HG03280 (cell line): Measurements from ENCODE around the gene PKMYT1.
A peak's percentile ranks its signal among the peaks of the same experiment; 100 is the strongest.

Experiments
- ATAC-seq: cut with Tn5 transposase; IDR thresholded peaks from one replicate; pipeline ENCODE4 v1.9.1; 2021; ENCODE audit warnings: mild to moderate bottlenecking, moderate library complexity; ENCODE audit not compliant: unreplicated experiment

Gene PKMYT1

GRCh38 chr16:2975161-2975795, 5.0 kb downstream of the PKMYT1 start:
- ATAC-seq: no peak

GRCh38 chr16:2974319-2975056, 5.8 kb downstream of the PKMYT1 start:
- no peak for ATAC-seq

DNA sequence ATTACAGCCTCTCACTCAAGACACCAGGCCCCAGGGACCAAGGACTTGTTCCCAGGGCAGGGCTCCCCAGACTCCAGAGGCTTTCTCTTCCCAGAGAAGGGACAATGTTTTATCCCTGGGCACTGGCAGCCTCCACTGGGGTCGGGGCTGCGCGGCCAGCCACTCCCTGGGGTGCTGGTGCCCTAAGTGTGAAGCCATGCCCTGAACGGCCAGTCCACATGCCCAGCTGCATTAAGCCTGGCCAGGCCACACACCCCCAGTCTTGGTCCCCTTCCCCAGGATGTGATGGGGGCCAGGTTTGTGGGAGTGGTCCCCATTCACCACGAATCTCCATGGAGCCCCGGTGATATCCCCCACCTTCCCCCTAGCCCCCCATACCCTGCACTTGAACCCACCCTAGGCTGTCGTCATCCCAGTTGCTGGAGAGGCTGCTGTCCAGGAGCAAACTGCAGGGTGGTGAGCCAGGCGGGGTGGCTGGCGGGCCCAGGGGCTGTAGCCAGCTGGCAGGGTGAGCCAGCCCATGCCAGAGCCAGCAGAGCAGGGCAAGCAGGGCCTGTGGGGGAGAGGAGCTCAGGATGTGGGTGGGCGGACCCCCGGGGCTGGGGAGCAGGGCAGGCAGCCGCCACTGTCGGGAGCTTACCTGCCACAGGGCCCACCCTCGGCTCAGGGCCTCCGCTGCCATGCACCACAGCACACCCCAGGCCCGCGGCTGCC, 6.5 kb downstream of the PKMYT1 start:
- no peak for ATAC-seq

DNA sequence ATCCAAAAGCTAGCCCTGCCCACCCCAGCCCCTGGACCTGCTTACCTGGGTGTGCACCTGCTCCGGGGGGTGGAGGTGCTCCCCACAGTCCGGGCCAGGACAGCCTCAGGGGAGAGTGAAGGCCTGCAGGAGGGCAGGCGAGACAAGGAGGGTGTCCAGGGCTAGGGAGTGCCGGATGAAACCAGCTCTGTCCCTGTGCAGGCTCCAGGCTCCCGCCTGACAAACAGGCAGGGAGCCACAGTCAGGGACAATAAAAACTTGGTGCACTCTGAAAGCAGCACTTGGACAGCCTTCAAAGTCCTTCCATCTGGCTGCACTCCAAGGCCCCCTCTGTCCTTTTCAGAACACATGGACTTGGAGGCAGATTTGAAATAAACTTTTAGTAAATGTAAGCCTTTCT, 7.2 kb downstream of the PKMYT1 start:
- no peak for ATAC-seq

DNA sequence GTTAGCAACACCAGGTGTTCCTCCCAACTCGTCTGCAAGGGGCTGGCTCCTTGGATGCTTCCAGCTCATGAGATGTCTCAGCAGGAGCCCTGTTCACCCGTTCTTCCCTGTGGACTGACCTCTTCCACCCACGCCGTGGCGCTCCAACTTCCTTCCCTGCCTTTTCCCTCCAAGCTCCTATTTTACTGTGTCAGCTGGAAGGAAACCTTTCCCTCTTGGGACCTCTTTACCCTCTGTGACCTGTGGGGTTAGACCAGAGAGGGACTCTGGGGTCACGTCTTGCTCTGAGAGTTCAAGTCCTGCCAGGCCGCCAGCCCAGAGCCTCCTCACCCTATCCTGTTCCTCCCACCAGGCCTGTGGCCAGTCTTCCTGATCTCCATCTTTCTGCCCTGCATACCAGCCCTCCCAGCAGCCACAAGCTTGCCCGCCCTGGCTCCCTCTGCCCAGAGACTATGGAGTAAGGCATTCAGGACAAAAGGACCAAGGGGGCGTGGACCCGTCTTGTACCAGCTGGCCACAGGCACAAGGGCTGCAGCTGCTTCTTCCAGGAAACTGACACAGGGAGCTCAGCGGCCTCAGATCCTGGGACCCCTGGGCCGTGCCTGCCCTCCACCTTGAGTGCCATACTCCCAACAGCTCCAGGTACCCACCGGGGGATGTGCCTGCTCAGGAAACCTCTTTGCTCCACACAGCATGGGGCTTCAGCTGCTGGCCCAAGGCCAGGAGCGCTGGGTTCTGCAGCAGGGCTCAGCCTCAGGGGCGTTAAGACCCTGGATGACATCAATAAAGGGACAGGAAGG, 8.1 kb downstream of the PKMYT1 start:
- no peak for ATAC-seq

DNA sequence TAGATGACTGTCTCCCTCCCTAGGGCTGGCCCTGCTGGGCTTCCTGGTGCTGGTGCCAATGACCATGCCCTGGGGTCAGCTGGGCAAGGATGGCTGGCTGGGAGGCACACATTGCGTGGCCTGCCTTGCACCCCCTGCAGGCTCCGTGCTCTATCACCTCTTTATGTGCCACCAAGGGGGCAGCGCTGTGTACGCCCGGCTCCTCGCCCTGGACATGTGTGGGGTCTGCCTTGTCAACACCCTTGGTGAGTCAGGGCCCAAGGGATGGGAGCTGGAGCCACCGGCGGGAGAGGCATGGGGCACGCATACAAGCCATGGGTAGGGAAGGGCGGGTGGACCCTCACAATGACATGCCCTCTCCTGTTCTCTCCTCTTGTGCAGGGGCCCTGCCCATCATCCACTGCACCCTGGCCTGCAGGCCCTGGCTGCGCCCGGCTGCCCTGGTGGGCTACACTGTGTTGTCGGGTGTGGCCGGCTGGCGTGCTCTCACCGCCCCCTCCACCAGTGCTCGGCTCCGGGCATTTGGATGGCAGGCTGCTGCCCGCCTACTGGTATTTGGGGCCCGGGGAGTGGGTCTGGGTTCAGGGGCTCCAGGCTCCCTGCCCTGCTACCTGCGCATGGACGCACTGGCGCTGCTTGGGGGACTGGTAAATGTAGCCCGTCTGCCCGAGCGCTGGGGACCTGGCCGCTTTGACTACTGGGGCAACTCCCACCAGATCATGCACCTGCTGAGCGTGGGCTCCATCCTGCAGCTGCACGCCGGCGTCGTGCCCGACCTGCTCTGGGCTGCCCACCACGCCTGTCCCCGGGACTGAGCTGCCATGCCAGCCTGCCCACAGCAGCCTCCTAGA, 8.9 kb downstream of the PKMYT1 start:
- no peak for ATAC-seq

DNA sequence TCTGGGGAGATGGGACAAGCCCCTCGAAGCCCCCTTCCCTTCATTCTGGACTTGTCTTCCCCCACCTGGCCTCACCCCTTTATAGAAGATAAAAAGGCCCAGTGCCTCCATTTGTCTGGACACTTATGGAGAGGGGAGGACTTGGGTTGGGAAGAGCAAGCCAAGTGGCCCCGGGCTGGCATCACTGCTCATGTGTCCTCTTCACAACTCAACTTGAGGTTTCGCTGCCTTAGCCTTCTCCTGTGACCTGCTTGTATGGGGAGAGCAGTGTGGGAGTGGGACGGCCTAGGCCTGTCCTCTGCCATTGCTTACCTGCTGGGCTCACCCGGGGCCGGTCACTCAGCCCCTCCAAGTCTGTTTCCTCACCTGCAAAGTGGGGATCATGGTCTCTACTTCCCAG, 9.7 kb downstream of the PKMYT1 start:
- no peak for ATAC-seq

- ATAC-seq: peak; percentile 35
These were observed 10.4 kb downstream of the PKMYT1 start for GRCh38 chr16:2969545-2970521.

DNA sequence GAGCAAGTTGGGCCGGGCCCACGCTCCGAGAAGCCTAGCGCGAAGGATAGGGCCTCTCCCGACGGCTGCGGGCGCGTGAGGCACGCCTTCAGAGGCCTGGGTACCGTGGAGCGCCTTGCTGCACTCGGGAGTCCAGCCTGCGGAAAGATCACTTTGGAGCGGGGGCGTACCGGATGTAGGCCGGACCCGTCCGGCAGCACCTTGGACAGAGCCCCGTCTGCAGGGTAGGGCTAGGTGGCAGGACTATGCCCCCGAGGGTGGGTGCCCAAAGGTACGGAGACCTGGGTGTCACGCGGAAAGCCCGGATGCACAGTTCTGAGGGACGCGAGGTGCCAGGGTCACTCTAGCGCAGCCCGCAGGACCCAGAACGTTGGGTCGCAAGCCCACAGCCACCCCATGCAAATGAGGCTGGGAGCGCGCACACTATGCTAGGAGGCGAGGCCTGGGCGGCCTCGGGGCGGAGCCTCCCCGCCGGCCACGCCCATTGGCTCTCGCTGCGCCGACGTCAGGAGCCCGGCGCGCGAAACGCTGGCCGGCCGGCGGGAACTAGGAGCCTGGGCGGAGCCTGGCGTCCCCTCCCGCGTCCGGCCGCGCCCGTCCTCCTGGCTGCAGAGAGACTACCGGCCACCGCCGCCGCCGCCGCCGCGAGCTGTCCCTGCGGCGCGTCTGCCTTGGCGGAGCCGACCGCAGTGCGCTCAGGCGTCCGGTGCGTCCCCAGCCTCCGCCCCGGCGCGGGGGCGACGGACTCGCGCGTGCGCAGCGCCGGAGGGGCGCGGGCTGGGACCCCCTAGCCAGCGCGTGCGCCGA, 11.3 kb downstream of the PKMYT1 start, which contains the start of gene PAQR4:
TSS of gene PAQR4 (plus strand) at position 611 of the 807 bp plus-strand sequence. CDS start 327 bp downstream, outside the sequence.
- peak; percentile 80 for ATAC-seq

- no peak for ATAC-seq
These were observed 11.9 kb downstream of the PKMYT1 start for GRCh38 chr16:2968368-2968737.

DNA sequence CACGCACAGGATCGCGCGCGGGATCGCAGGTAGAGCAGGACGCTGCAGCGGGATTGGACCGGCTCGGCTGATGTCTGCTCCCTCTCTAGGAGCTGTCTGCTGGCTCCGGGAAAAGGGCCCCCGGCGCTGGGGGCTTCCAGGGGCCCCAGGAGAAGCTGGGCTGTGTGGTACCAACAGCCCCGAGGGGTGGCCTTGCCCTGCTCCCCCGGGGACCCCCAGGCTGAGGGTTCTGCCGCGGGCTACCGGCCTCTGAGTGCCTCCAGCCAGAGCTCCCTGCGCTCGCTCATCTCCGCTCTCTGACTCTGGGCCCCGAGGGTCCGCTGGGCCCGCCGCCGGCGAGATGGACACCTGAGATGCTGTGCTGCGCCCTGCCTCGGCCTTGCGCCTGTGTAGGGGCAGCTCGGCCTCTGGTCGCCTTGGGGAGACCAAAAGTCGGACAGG, 12.5 kb downstream of the PKMYT1 start:
- no peak for ATAC-seq

GRCh38 chr16:2967211-2967631, 13.0 kb downstream of the PKMYT1 start:
- no peak for ATAC-seq

GRCh38 chr16:2966808-2967191, 13.4 kb downstream of the PKMYT1 start:
- no peak for ATAC-seq

DNA sequence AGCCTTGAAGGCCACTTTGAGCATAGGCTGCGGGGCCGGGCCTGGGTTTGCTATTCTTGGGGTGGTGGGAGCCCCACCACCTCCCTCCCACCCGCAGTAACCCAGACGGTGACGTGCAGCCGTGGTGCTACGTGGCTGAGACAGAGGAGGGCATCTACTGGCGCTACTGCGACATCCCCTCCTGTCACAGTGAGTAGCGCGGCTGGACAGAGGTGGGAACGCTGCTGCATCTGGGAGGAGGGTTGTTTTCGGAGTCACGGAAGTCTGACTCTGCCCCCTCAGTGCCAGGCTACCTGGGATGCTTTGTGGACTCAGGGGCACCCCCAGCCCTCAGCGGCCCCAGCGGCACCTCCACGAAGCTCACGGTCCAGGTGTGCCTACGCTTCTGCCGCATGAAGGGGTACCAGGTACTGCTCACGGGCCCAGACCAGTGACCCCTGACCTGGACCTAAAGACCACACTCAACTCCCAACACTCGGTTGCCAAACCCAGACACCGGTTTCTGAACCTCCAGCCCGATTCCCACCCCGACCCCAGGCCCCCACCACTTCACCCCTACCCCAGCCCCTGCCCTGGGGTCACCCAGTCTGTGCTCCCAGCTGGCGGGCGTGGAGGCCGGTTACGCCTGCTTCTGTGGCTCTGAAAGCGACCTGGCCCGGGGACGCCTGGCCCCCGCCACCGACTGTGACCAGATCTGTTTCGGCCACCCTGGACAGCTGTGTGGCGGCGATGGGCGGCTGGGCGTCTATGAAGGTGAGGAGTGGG, 14.0 kb downstream of the PKMYT1 start:
- no peak for ATAC-seq

DNA sequence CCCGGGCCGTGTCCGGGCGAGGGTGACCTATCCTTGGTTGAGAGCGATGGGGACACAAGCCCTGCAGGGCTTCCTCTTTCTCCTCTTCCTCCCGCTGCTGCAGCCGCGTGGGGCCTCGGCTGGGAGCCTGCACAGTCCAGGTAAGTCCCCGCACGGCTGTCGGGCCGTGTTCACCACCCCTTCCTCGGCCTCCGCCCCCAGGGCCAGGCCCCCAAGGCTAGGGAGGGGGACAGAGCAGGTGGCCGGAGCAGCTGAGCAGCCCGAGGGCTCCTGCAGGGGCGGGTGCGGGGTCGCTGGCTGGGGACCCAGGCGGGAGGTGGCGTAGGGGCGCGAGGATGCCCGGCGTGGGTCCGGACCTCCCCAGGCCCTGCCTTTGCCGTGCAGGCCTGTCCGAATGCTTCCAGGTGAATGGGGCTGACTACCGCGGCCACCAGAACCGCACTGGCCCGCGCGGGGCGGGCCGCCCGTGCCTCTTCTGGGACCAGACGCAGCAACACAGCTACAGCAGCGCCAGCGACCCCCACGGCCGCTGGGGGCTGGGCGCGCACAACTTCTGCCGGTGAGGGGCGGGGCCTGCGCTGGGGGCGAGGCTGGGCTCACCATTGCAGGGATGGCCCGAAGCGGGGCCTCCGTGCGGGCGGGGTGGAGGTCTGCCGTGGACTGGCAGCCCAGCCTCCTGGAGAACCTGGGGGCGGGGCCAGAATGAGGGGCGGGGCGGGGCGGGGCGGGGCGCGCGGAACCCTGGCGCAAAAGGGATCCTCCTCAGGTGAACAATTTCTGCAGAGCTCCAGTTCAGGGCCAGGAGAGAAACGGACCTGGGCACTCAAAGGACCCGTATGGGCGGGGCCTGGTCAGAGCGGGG, 15.5 kb downstream of the PKMYT1 start:
- no peak for ATAC-seq

DNA sequence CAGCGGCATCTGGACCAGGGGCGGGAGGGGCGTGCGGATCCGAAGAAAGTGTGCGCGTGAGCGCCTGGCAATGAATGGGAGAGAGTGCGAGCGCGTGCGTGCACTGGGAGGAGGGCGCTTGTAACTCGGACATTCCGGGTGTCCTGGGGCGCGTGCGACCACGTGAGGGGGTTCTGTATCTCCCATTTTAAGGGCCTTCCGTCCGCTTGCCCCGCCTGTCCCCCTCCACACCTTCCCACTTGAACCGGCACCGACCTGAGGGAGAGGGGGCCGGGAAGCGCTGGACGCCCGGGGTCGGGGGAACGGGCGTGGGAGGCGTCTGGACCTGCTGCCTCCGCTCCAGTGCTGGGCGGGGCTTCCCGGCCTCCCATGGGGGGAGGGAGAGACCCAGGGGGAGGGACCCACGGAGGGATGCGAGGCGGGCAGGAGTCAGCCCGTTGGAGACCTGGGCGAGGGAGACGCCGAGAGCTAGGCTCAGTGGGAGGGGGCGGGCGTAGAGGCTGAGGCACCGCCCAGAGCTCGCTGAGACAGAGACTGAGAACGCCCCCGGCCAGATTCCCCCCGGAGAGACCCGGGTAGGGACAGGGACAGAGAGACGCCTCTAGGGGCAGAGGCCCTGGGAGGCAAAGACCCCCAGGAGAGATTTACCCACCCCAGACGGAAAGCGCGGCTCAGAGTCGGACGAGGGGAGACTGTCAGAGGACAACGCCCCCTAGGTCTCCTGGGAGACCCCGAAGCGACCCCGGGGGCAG, 16.3 kb downstream of the PKMYT1 start, which contains the start of gene KREMEN2:
TSS of gene KREMEN2 (plus strand) at position 553 of the 752 bp plus-strand sequence. CDS start 246 bp downstream, outside the sequence.
- no peak for ATAC-seq
